GM12872 (cell line): ENCODE results near the gene IRF1.

ENCODE experiments used
- TF ChIP-seq, protein P1 (sequence below): IDR thresholded peaks from 3 replicates; pipeline ENCODE4 v1.5.1; 2011; ENCODE audit warnings: low read depth, mild to moderate bottlenecking, low read length, moderate library complexity; ENCODE audit not compliant: insufficient read depth

The IRF1 gene

DNA sequence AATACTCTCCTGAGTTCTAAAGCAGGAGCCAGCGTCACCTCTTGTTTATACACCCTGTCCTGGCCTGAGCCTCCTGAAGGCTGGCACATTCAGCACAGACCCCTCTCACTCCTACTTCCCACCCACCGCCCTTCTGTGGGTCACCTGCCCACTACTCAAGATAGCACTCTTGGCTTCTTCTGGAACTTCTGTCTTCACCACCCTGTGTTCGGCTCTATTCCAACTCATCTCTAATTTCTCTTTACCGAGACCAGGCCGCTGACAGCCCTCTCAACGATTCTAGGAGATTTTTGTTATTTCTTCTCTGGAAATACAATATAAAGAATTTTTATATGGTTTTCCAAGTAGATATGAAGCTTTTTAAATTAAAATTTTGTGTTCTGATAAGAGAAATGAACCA lies 57.4 kb downstream of the IRF1 start:
- TF ChIP-seq, protein P1, sequence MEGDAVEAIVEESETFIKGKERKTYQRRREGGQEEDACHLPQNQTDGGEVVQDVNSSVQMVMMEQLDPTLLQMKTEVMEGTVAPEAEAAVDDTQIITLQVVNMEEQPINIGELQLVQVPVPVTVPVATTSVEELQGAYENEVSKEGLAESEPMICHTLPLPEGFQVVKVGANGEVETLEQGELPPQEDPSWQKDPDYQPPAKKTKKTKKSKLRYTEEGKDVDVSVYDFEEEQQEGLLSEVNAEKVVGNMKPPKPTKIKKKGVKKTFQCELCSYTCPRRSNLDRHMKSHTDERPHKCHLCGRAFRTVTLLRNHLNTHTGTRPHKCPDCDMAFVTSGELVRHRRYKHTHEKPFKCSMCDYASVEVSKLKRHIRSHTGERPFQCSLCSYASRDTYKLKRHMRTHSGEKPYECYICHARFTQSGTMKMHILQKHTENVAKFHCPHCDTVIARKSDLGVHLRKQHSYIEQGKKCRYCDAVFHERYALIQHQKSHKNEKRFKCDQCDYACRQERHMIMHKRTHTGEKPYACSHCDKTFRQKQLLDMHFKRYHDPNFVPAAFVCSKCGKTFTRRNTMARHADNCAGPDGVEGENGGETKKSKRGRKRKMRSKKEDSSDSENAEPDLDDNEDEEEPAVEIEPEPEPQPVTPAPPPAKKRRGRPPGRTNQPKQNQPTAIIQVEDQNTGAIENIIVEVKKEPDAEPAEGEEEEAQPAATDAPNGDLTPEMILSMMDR, result no peak

DNA sequence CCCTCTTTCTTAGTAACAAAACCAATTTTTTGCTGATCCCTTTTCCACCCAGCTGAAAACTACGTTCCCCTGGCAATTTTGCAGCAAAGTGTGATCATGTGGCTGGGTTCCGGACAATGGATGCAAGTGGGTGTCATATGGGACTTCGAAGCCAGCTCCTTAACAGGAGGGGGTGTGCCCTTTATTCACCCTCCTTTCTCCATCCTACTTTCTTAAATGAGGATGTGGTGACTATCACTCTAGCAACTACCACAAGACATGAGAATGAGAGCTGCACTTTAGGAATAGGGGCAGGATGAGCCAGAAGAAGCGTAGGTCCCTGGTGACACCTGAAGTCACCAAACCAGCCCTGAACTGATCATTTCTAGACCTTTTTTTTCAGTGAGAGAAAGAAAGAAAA lies 58.9 kb downstream of the IRF1 start:
- TF ChIP-seq, protein P1, result no peak
